GM21576 (cell line): ENCODE data around the gene TBC1D16.

ENCODE experiments used
- ATAC-seq: cut with Tn5 transposase; IDR thresholded peaks from one replicate; pipeline ENCODE4 v1.9.1; 2021; ENCODE audit warnings: mild to moderate bottlenecking, moderate library complexity; ENCODE audit not compliant: unreplicated experiment

Gene TBC1D16, protein sequence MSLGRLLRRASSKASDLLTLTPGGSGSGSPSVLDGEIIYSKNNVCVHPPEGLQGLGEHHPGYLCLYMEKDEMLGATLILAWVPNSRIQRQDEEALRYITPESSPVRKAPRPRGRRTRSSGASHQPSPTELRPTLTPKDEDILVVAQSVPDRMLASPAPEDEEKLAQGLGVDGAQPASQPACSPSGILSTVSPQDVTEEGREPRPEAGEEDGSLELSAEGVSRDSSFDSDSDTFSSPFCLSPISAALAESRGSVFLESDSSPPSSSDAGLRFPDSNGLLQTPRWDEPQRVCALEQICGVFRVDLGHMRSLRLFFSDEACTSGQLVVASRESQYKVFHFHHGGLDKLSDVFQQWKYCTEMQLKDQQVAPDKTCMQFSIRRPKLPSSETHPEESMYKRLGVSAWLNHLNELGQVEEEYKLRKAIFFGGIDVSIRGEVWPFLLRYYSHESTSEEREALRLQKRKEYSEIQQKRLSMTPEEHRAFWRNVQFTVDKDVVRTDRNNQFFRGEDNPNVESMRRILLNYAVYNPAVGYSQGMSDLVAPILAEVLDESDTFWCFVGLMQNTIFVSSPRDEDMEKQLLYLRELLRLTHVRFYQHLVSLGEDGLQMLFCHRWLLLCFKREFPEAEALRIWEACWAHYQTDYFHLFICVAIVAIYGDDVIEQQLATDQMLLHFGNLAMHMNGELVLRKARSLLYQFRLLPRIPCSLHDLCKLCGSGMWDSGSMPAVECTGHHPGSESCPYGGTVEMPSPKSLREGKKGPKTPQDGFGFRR

GRCh38 chr17:80035687-80035936 is at the start of gene TBC1D16:
Gene TBC1D16, minus strand, starts transcription at chr17:80035872. Its CDS starts 22,325 bp downstream, at chr17:80013547.
- no peak for ATAC-seq

DNA sequence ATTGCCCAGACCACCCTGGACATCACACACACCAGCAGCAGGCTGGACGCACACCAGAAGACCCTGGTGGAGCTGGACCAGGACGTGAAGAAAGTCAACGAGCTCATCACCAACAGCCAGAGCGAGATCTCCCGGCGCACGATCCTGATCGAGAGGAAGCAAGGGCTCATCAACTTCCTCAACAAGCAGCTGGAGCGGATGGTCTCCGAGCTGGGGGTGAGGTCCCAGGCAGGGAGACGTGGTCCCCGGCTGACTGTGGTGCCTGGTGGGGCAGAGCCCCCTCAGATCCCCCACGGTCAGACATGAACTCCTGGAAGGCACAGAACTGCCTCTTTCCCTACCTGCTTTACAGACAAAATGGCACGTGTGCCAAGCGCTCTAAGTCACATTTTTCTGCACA is 49.1 kb upstream of the TBC1D16 start:
- no peak for ATAC-seq

DNA sequence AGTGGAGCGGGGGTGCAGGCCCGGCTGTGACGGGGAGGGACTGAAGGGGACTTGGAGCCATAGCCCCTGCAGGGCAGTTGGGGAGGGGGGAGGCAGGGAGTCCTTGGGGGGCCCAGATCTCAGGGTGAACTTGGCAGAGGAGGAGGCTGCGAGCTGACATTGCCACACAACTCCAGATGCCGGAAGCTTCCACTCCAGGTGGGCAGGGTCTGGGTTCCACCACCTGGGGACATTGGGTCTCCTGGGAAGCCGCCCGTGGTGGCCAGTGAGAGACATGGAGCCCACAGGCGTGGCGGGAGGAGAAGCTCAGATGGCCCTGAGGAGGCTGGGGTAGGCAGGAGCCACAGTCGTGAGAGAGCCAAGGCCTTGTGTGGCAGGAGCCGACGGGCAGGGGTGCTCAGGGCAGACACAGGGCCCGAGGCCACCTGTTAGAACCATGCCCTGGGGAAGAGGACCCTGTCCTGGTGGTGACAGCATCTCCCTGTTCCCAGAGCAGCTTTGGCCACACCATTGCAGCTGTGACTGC is 47.5 kb upstream of the TBC1D16 start:
- ATAC-seq = no peak

DNA sequence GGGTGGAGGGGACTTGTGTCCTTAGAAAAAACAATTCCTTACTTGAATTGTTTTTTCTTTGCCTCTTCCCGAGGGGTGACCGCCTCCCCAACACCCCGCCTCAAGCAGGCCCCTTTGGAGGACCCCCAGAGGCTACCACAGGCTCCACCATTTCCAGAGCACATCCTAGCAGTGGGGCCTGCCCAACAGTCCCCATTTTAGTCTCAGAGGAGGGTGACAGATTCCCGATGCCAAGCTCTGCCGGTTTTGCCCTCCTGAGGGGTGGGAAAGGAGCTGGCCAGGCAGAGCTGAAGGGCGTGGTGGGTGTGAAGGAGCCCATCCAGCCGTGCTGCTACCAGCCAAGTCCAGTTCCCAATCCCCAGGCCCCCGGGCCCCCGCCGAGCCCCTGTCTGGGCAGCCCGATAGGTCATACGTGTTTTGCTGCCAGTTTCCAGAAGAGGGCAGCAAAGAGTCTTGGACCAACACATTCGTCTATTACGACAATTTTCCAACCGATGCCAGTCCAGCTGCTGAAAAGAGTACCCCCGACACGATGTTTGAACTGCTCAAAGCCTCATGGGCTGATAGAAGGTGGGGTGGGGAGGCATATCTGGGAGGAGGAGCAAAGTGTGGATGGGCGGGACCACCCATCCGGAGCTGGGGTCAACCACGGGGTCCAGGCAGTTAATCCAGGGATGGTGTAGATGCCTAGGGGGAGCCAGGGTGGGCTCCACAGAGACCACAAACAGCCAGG is 46.9 kb upstream of the TBC1D16 start:
- no peak for ATAC-seq

DNA sequence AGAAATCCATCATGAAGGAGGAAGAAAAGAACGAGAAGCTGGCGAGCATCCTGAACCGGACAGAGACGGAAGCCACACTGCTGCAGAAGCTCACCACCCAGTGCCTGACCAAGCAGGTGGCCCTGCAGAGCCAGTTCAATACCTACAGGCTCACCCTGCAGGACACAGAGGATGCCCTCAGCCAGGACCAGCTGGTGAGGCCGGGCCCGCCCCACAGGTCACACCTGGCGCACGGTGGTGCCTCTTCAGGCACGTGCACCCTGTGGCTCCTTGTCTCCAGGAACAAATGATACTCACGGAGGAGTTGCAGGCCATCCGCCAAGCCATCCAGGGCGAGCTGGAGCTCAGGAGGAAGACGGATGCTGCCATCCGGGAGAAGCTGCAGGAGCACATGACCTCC is 45.9 kb upstream of the TBC1D16 start:
- no peak for ATAC-seq

- ATAC-seq = no peak
Measured at GRCh38 chr17:80080081-80080480, 44.4 kb upstream of the TBC1D16 start.

DNA sequence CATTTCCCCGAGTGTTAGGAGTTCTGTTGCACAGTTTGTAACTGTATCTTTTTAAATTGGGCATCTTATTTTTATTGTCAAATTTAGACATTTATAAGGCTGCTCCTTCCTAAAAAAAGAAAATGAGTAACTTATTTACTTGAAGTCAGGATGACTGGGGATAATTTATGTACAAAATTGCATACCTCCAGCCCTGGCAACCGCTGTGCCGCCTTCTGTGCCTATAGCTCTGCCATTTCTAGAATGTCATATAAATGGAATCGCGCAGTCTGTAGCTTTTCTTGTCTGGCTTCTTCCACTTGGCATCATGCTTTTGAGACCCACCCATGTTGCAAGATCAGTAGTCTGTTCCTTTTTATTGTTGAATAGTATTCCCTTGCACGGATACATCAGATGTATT is 36.7 kb upstream of the TBC1D16 start:
- ATAC-seq = no peak

DNA sequence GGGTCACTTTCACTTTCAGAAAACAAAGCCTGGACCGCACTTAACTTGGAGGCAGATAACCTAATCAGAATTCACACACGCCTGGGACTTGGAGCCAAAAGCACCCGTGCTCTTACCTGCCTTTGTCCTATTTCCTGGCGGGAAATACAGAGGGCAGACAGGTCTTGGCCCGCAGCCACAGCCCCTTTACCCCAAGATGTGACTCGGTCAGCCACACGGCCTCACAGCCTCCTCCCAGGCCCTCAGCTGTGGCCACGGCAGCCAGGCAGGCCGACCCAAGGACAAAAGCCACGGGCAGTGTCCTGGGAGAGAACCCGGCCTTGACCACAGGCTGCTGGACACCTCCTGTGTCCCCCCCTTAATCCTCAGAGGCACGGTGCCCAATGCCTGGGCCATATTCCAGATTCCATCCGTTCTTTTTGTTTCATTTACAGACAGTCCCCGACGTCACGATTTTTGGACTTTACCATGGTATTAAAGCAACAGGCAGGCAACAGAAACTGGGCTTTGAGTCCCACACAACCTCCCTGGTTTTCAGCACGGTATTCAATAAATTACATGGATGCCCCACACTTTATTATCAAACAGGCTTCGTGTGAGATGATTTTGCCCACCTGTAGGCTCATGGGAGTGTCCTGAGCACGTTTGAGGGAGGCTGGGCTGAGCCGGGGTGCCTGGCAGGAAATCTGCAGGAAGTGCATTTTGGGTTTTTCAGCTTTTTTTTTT is 35.6 kb upstream of the TBC1D16 start:
- ATAC-seq = no peak

- ATAC-seq = no peak
Measured at GRCh38 chr17:80070375-80071115, 34.9 kb upstream of the TBC1D16 start.

- ATAC-seq = no peak
Measured at GRCh38 chr17:80068301-80069222, 32.9 kb upstream of the TBC1D16 start.

DNA sequence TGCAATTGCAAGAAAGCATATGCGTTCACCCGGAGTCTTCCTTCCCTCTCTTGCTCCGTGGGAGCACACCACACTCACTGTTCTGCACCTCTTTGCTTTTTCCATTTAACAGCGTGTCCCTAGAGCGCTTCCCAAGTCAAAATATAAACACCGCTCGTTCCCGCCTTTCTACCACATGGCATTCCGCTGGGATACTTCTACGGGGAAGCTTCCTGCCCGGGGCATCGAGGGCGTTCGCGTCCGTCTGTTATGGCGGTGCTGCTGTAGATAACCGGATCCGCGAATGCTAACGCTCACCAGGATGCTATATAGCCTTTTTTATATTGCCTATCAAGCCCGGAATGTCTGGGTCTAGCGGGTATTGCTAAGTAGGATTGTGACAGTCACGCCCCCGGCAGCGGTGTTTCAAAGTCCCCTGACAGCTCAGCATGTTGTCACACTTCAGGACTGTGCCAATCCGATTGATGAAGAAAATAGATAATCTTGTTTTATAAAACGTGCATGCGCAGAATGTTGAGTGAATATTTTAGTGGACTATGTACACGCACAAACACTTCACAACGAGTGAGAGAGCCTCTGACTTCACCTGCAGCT is 31.8 kb upstream of the TBC1D16 start:
- ATAC-seq = no peak

DNA sequence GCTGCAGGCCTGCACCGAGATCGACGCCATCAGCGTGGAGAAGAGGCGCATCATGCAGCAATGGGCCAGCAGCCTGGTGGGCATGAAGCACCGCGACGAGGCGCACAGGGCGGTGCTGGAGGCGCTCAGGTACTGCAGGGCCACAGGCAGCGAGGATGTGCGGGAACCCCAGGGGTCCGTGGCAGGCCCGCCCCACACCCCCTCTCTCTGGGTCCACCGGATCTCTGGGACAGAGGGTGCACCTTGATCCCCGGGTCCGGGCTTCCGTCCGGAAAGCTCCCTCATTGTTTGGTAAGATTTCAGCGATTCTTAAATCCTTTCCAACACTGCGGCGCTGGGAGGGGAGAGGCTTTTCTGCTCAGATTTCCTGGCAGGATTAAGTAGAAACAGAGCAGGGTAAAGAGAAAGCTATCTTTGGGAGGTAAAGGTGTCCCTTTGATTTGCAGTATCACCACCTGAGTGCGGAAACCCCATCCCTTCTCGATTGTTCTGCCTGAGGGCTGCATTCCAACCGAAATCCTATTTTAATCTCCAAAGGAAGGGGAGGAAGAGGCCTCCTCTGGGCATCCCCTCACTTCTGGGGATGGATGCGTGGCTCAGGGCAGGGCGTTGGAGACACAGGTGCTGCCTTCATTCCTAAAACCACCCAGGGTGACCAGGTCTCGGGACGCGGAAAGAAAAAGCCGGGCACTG is 30.0 kb upstream of the TBC1D16 start:
- ATAC-seq = no peak

GRCh38 chr17:80064696-80065095 is 29.0 kb upstream of the TBC1D16 start:
- ATAC-seq = no peak

DNA sequence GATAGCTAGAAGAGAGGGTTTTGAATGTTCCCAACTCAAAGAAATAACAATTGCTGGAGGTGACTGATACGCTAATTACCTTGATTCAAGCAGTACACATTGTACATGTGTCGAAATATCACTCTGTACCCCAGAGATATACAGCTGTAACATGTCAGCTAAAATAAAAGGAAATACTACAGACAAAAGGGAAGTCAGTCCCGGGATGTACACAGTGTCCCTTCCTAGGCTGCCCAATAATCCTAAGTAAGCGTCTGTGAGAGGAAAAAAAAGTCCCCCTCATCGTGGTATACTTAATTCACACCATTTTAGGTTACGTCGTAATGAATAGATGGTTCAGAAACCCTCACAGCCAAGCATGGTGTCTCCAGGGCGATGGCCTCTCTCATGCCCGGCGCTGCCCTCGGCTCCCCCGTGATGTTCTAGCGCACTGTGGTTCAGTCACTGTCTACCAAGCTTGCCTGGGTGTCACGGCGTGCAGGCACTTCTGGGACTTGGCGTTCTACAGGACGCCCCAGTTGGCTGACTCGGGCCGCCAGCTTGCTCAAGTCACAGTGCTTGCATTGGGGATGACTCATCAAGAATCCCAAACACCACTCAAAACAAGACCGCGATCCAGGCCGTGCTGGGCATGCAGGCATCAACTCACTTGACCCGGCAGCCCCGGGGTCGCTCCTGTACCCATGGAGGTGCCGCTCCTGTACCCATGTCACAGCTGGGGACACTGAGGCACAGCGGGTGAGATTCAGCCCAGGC is 28.3 kb upstream of the TBC1D16 start:
- ATAC-seq = no peak

DNA sequence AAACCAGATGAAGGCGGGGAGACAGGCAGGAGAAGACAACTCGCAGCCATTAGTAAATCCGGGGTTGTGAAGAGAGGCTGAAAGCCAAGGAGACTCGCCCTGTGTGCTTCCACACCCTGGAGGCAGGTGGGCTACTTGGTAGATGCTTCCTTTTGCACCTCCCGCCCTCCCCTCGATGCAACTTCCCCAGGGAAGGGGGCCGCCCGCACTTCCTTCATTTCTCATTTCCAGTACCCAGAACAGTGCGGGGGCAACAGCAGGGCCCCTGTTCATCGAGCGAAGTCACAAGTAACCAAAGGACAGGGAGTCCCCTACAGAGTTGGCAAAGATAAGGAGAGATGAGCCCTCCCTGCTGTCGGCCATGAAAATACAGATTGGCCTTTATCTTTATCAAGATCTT is 25.7 kb upstream of the TBC1D16 start:
- ATAC-seq = no peak

DNA sequence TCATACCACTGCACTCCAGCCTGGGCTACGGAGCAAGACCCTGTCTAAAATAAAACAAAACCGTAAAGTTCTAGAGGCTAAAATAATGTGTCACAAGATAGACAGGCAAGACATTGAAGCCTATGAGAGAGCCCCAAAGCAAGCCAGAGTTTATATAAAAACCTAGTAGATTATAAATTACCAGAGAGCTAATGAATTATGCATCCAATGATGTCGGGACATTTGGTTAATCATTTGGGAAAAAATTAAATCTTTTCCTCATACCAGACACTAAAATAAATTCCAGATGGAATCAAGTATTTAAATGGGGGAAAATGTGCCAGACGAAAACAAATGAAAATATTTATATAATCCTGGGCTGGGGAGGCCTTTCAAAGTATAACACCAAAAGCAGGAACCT is 25.0 kb upstream of the TBC1D16 start:
- no peak for ATAC-seq

- no peak for ATAC-seq
Measured at GRCh38 chr17:80058311-80058955, 22.8 kb upstream of the TBC1D16 start.
